Endothelial cell of umbilical vein (primary cell): ENCODE measurements around the gene TFRC. TPM values are rescaled to one million over a fixed set of nuclear protein-coding genes. Genes with fewer than 3 reads are reported as not detected.

Experiments used
- BruUV-seq: library from RNA; stranded (reverse); fragments of 400-500 nt; replicated peaks from 2 replicates; lab custom pipeline; 2021; lab: Mats Ljungman, UMichigan
- CTCF ChIA-PET: fragments of 300-600, 350-600 bp; sonication (Branson Sonifier 250); formaldehyde crosslinking; loops from one replicate; lab custom pipeline; 2021; ENCODE audit warnings: antibody characterized with exemption, inconsistent platforms; lab: Charles Lee
- POLR2A ChIA-PET: fragments of 300-600, 350-600 bp; sonication (Branson Sonifier 250); formaldehyde crosslinking; loops from one replicate; lab custom pipeline; 2021; ENCODE audit warnings: antibody characterized with exemption, inconsistent platforms; lab: Charles Lee
- DNase-seq: peaks from one replicate; pipeline ENCODE4 v3.0.0-alpha.2; 2011; ENCODE audit warnings: low read depth, low spot score
- FAIRE-seq: peaks from 2 replicates; lab custom pipeline; 2011; peaks lifted over from hg19 to GRCh38; lab: Jason Lieb, UNC
- H2AFZ ChIP-seq: 2 replicates; pipeline ENCODE4 v1.6.0; 2012; ENCODE audit warnings: low read depth, low read length, control low read depth, inconsistent platforms
- H3K27ac ChIP-seq: 2 replicates; pipeline ENCODE4 v1.5.1; 2011; ENCODE audit warnings: low read depth, mild to moderate bottlenecking, control low read depth, low read length, moderate library complexity; ENCODE audit not compliant: insufficient read depth
- H3K27me3 ChIP-seq, 2 experiments: 2 replicates each; pipeline versions ENCODE4 v1.6.0 to v1.6.1; 2011; ENCODE audit warnings: low read length in 2 of 2, mixed read lengths in 1 of 2; ENCODE audit not compliant: control insufficient read depth in 2 of 2, insufficient read depth in 2 of 2
- H3K36me3 ChIP-seq, 2 experiments: 2 replicates in 1 of 2; 3 replicates in 1 of 2; pipeline ENCODE4 v1.5.1; 2011; ENCODE audit warnings: low read length in 2 of 2, mild to moderate bottlenecking in 1 of 2, moderate library complexity in 1 of 2; ENCODE audit not compliant: control insufficient read depth in 2 of 2, insufficient read depth in 2 of 2; ENCODE audit errors: extremely low read depth in 1 of 2
- H3K4me1 ChIP-seq: 3 replicates; pipeline ENCODE4 v1.5.1; 2011; ENCODE audit warnings: mild to moderate bottlenecking, low read length; ENCODE audit not compliant: control insufficient read depth, insufficient read depth; ENCODE audit errors: extremely low read depth
- H3K4me2 ChIP-seq: 2 replicates; pipeline ENCODE4 v1.6.1; 2011; ENCODE audit warnings: low read length, control low read depth, mixed read lengths; ENCODE audit not compliant: insufficient read depth
- H3K4me3 ChIP-seq, 3 experiments: fragments of 200-600 bp in 1 of 3; sonication (generic), shearing (Covaris generic) in 1 of 3; replicated peaks in 1 of 3; 2 replicates each; pipeline ENCODE4 v1.5.1; 2011 to 2016; ENCODE audit warnings: control low read depth in 3 of 3, low read length in 3 of 3, mild to moderate bottlenecking in 2 of 3, inconsistent platforms in 1 of 3, low read depth in 1 of 3, moderate library complexity in 1 of 3; ENCODE audit not compliant: insufficient read depth in 1 of 3
- H3K79me2 ChIP-seq: 2 replicates; pipeline ENCODE4 v1.6.0; 2012; ENCODE audit warnings: low read length, inconsistent platforms; ENCODE audit not compliant: control insufficient read depth, insufficient read depth
- H3K9ac ChIP-seq: replicated peaks from 2 replicates; pipeline ENCODE3; 2011; ENCODE audit warnings: low read length, control low read depth; ENCODE audit not compliant: insufficient read depth; ENCODE audit errors: extremely low read depth
- H3K9me1 ChIP-seq: replicated peaks from 3 replicates; pipeline ENCODE4 v1.6.0; 2011; ENCODE audit warnings: mild to moderate bottlenecking, low read length; ENCODE audit not compliant: control insufficient read depth, insufficient read depth; ENCODE audit errors: extremely low read depth
- H3K9me3 ChIP-seq: replicated peaks from 2 replicates; pipeline ENCODE4 v1.5.1; 2012; ENCODE audit warnings: low read length, inconsistent platforms; ENCODE audit not compliant: control insufficient read depth, insufficient read depth
- H4K20me1 ChIP-seq: replicated peaks from 2 replicates; pipeline ENCODE3; 2011; ENCODE audit warnings: mild to moderate bottlenecking, low read length; ENCODE audit not compliant: control insufficient read depth, insufficient read depth; ENCODE audit errors: extremely low read depth
- FOS ChIP-seq: IDR thresholded peaks from 2 replicates; pipeline ENCODE4 v1.6.1; 2011; ENCODE audit warnings: mild to moderate bottlenecking, low read length, moderate library complexity, borderline replicate concordance; ENCODE audit not compliant: insufficient read depth
- GATA2 ChIP-seq: IDR thresholded peaks from 2 replicates; pipeline ENCODE4 v1.7.0; 2011; ENCODE audit warnings: low read depth, mild to moderate bottlenecking, moderate library complexity, mixed read lengths, low read length; ENCODE audit not compliant: insufficient read length, insufficient read depth
- MAX ChIP-seq: IDR thresholded peaks from 2 replicates; pipeline ENCODE4 v1.6.1; 2011; ENCODE audit not compliant: insufficient read depth, insufficient read length
- POLR2A ChIP-seq: IDR thresholded peaks from 2 replicates; pipeline ENCODE4 v1.6.1; 2012; ENCODE audit warnings: low read depth, mild to moderate bottlenecking, control low read depth, low read length
- dilution Hi-C: fragments of 300-500 bp; cut with MboI; formaldehyde crosslinking; loops from one replicate; pipeline ENCODE4 v1.15.0; 2019; ENCODE audit warnings: low sequenced_read_pairs; ENCODE audit not compliant: extremely low pct_ligation_motif_present
- intact Hi-C: fragments of 100-400 bp; cut with micrococcal nuclease; formaldehyde crosslinking; loops from one replicate; pipeline ENCODE4 v1.10.0; 2022
- polyA plus RNA-seq, 4 experiments: library from polyadenylated mRNA; depleted of rRNA in 3 of 4; stranded (reverse) in 3 of 4; unstranded in 1 of 4; fragments of >200 nt; gene quantifications; 2 replicates each; pipeline versions ENCODE4 v1.2.1 to v1.2.3, GENCODE V29; 2011 to 2012; ENCODE audit warnings: missing spikeins in 1 of 4
- total RNA-seq: library from RNA; stranded (reverse); gene quantifications from 2 replicates; pipeline ENCODE4 v1.2.3, GENCODE V29; 2021
- TF ChIP-seq, protein P1 (sequence below), 2 donors: IDR thresholded peaks; 1 replicate in 1 of 2; 2 replicates in 1 of 2; pipeline ENCODE4 v1.5.1; 2011; ENCODE audit warnings: low read length in 2 of 2, mild to moderate bottlenecking in 2 of 2, moderate library complexity in 2 of 2, control low read depth in 1 of 2, inconsistent platforms in 1 of 2, low read depth in 1 of 2; ENCODE audit not compliant: insufficient read depth in 1 of 2; ENCODE audit errors: extremely low read depth in 1 of 2

TFRC gene
- total and polyA plus RNA-seq, 2 donors (not counting 3 experiments of a cell fraction or from before 2014, with no cell fraction given): 14.1 to 69.6 TPM

- H3K36me3 ChIP-seq: no peaks in the 10 kb centered on the region
- H3K9ac ChIP-seq: no peak overlapping the region
- DNase-seq (no peak), FAIRE-seq (no peak)
- H3K27ac ChIP-seq: no peak overlapping the region
- ChIA-PET CTCF (no interaction called here), POLR2A (no interaction called here)
- no TSS peak for BruUV-seq
- H3K27me3 ChIP-seq: peaks cover 2 to 4% of the 10 kb centered on the region in 2 experiments
- no peak for TF ChIP-seq POLR2A
- no peak for TF ChIP-seq MAX
- no peak for TF ChIP-seq GATA2
- TF ChIP-seq FOS: no peak
- TF ChIP-seq, protein P1, sequence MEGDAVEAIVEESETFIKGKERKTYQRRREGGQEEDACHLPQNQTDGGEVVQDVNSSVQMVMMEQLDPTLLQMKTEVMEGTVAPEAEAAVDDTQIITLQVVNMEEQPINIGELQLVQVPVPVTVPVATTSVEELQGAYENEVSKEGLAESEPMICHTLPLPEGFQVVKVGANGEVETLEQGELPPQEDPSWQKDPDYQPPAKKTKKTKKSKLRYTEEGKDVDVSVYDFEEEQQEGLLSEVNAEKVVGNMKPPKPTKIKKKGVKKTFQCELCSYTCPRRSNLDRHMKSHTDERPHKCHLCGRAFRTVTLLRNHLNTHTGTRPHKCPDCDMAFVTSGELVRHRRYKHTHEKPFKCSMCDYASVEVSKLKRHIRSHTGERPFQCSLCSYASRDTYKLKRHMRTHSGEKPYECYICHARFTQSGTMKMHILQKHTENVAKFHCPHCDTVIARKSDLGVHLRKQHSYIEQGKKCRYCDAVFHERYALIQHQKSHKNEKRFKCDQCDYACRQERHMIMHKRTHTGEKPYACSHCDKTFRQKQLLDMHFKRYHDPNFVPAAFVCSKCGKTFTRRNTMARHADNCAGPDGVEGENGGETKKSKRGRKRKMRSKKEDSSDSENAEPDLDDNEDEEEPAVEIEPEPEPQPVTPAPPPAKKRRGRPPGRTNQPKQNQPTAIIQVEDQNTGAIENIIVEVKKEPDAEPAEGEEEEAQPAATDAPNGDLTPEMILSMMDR (IDR thresholded peaks at IDR 0.05; ENCODE audit: extremely low read depth in 1 of 2, insufficient read depth in 1 of 2, low read depth in 1 of 2, low read length in 2 of 2): no peak
- H3K9me1 ChIP-seq: no peaks in the 10 kb centered on the region
- intact Hi-C loops: no loop called here
- no peaks in the 10 kb centered on the region for H3K4me1 ChIP-seq
- H2AFZ ChIP-seq: no peak overlapping the region
- H3K4me2 ChIP-seq: no peak overlapping the region
- H3K9me3 ChIP-seq: no peaks in the 10 kb centered on the region
- dilution Hi-C loops: no loop called here
- no peak overlapping the region for H3K4me3 ChIP-seq
- no peaks in the 10 kb centered on the region for H3K79me2 ChIP-seq
- H4K20me1 ChIP-seq: no peaks in the 10 kb centered on the region
Observed at GRCh38 chr3:196122021-196122687, 40.3 kb upstream of the TFRC start.
